T-helper 1 cell (primary cell): ENCODE data around the gene SRRD.
"Not testable (repeated sequence)": the region's sequence is repeated elsewhere in the genome, so short reads cannot be mapped to it uniquely, and the experiment has no call there.

Source experiments
- DNase-seq, 5 donors: peaks; one replicate each; pipeline ENCODE4 v3.0.0-alpha.2; 2012 to 2020

SRRD gene

GRCh38 chr22:26525946-26526564, 42.4 kb downstream of the SRRD start:
- DNase-seq: no peak

- DNase-seq: no peak
Observed at GRCh38 chr22:26527167-26527566, 43.5 kb downstream of the SRRD start.

GRCh38 chr22:26527574-26528465, 44.1 kb downstream of the SRRD start:
- no peak for DNase-seq

- DNase-seq: not testable (repeated sequence)
Observed at GRCh38 chr22:26528518-26528917, 44.8 kb downstream of the SRRD start.

- no peak for DNase-seq
Observed at GRCh38 chr22:26529345-26529744, 45.7 kb downstream of the SRRD start.

GRCh38 chr22:26534171-26534855, 50.6 kb downstream of the SRRD start:
- DNase-seq: no peak

- DNase-seq: no peak
Observed at GRCh38 chr22:26534874-26535602, 51.4 kb downstream of the SRRD start.

GRCh38 chr22:26535603-26535908, 51.9 kb downstream of the SRRD start:
- DNase-seq: no peak

GRCh38 chr22:26536056-26536761, 52.5 kb downstream of the SRRD start:
- DNase-seq: no peak

- DNase-seq: no peak
Observed at GRCh38 chr22:26536762-26537134, 53.1 kb downstream of the SRRD start.

- DNase-seq: no peak
Observed at GRCh38 chr22:26540119-26540518, 56.4 kb downstream of the SRRD start.

- no peak for DNase-seq
Observed at GRCh38 chr22:26541167-26541819, 57.6 kb downstream of the SRRD start.

GRCh38 chr22:26542831-26543230, 59.2 kb downstream of the SRRD start:
- DNase-seq: peak in 1 of 5 donors; percentile 40
